Activated B cell treated with CpG ODN at 0.5 μM for 24 hours (primary cell): ENCODE results near the gene LEPR. TPM values are rescaled to one million over a fixed set of nuclear protein-coding genes. Genes with fewer than 3 reads are reported as not detected.

Experiments
- ATAC-seq: fragments of 200-7000 bp; cut with Tn5 transposase; one replicate; pipeline ENCODE4 v1.10.0; 2021; ENCODE audit warnings: low read depth, mild to moderate bottlenecking, moderate library complexity
- CTCF ChIA-PET: fragments of 350-600 bp; sonication (Branson Sonifier 250); formaldehyde crosslinking; loops from one replicate; lab custom pipeline; 2021; ENCODE audit warnings: antibody characterized with exemption; lab: Charles Lee
- POLR2A ChIA-PET: fragments of 350-600 bp; sonication (Branson Sonifier 250); formaldehyde crosslinking; loops from one replicate; lab custom pipeline; 2021; ENCODE audit warnings: antibody characterized with exemption; lab: Charles Lee
- DNase-seq: peaks from one replicate; pipeline ENCODE4 v3.0.0; 2022
- H3K27ac Mint-ChIP-seq: one replicate; pipeline ENCODE4 v1.8.0; 2020; ENCODE audit warnings: mixed read lengths
- H3K27me3 Mint-ChIP-seq: one replicate; pipeline ENCODE4 v1.8.0; 2021; ENCODE audit warnings: mixed read lengths
- H3K36me3 Mint-ChIP-seq: one replicate; pipeline ENCODE4 v1.8.0; 2021; ENCODE audit warnings: low read depth, mixed read lengths
- H3K4me1 Mint-ChIP-seq: one replicate; pipeline ENCODE4 v1.8.0; 2021; ENCODE audit warnings: mixed read lengths
- H3K4me3 Mint-ChIP-seq: one replicate; pipeline ENCODE4 v1.8.0; 2020; ENCODE audit warnings: mild to moderate bottlenecking, mixed read lengths
- H3K9me3 Mint-ChIP-seq: one replicate; pipeline ENCODE4 v1.8.0; 2020; ENCODE audit warnings: mixed read lengths
- CTCF ChIP-seq: fragments of 200-600 bp; IDR thresholded peaks from one replicate; pipeline ENCODE4 v1.8.0; 2022; ENCODE audit warnings: antibody characterized with exemption, mild to moderate bottlenecking
- intact Hi-C: fragments of 100-400 bp; cut with micrococcal nuclease; formaldehyde crosslinking; loops from one replicate; pipeline ENCODE4 v1.15.1; 2024
- total RNA-seq: library from RNA; stranded (reverse); gene quantifications from 2 replicates; pipeline ENCODE4 v1.2.3, GENCODE V29; 2022

Gene LEPR
- total RNA-seq, 1 donor from 2014 or later: 1.00 TPM

DNA sequence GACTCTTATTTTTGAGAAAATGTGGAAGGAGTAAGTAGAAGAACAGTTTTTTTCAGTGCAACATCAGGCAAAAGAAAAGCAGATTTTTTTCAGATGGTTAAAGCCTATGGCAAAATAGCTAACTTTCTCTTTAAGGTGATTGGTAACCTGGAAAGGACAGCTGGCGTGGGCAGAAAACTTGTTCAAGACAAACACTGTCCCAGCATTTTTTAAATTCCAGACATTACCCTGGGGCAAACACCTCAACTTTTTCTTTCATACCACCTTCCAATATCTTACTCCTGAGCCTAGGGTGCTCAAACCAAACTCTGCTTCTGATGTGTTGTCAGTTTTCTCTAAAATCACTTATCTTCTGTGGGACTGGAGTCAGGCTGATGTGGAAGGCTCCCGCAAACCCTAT is 2.7 kb upstream of the LEPR start:
- ATAC-seq: no peak
- no peak for TF ChIP-seq CTCF
- H3K4me3 Mint-ChIP-seq: no peak overlapping the region
- CTCF ChIA-PET: interaction anchor here (0.9 kb wide), 1 partner anchor 14 kb away, joined by 3 read pairs; no protein-coding TSS in a partner anchor
- H3K27me3 Mint-ChIP-seq: peaks cover 9% of the 10 kb centered on the region
- no peak for DNase-seq
- intact Hi-C loops: no loop called here
- no peak overlapping the region for H3K27ac Mint-ChIP-seq
- H3K36me3 Mint-ChIP-seq: peaks cover 3% of the 10 kb centered on the region
- H3K9me3 Mint-ChIP-seq: no peaks in the 10 kb centered on the region
- POLR2A ChIA-PET: no interaction called here
- peaks cover 11% of the 10 kb centered on the region for H3K4me1 Mint-ChIP-seq

- POLR2A ChIA-PET: interaction anchor here (0.6 to 2.0 kb wide), 3 partner anchors 8 to 1506 kb away, joined by 3 to 7 read pairs (median 4); partner anchors contain the start of genes DNAI4 and MIER1
- intact Hi-C loops: no loop called here
- Mint-ChIP-seq H3K9me3 (no peaks in the 10 kb centered on the region), H3K27me3 (peaks cover 9% of the 10 kb centered on the region), H3K4me3 (no peak overlapping the region), H3K27ac (no peak overlapping the region), H3K36me3 (peaks cover 3% of the 10 kb centered on the region), H3K4me1 (peaks cover 11% of the 10 kb centered on the region)
- no peak for ATAC-seq
- DNase-seq: no peak
- TF ChIP-seq CTCF: no peak
- CTCF ChIA-PET: no interaction called here
These were observed 1.8 kb upstream of the LEPR start for GRCh38 chr1:65418522-65419185.

- CTCF ChIA-PET: interaction anchor here (0.8 to 1.4 kb wide), 3 partner anchors 9 to 15 kb away, joined by 3 to 4 read pairs (median 3); no protein-coding TSS in a partner anchor
- peak; percentile 92 for ATAC-seq
These were observed 533 bp upstream of the LEPR start for GRCh38 chr1:65419681-65420589.

DNA sequence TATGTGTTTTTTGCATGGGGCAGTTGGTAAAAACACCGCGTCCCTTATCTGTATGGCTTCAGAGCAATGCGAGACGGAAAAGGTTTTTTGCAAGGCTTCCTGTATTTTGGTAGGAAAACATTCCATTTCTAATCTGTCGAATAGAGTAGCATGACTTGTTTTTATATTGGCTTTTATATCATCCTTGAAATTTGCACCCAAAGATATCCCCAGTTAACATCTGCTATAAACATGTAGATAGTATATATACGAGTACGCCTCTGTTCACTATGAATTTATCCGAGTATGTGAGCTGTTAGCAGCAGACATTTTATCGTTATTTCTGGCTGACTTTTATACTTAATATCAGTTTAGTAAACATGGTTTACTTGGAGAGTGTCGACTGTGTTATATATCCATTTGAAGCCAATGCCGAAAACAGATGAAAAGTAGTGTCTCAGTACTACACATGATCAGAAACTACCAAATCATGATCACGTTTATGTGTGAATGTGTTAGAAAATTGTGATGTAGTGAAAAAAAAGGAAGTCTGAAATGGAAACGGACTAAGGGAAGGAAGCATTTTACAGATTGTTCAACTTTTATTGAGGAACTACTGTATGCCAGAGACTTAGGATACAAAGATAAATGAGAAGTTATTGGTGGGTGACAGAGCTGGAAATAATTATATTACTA is 1.0 kb downstream of the LEPR start:
- H3K4me1 Mint-ChIP-seq: peaks cover 11% of the 10 kb centered on the region
- TF ChIP-seq CTCF: no peak
- no peak overlapping the region for H3K4me3 Mint-ChIP-seq
- ATAC-seq (no peak), DNase-seq (no peak)
- intact Hi-C loops: loop anchor here (2.0 to 10.0 kb wide), 8 partner anchors 533 to 1917 kb away; partner anchors contain the start of genes DNAI4, EFCAB7, ITGB3BP and MIER1
- no peaks in the 10 kb centered on the region for H3K9me3 Mint-ChIP-seq
- CTCF ChIA-PET: interaction anchor here (2.3 kb wide), 1 partner anchor 9 kb away, joined by 9 read pairs; no protein-coding TSS in a partner anchor
- H3K27ac Mint-ChIP-seq: no peak overlapping the region
- POLR2A ChIA-PET: no interaction called here
- peaks cover 15% of the 10 kb centered on the region for H3K36me3 Mint-ChIP-seq
- H3K27me3 Mint-ChIP-seq: peaks cover 4% of the 10 kb centered on the region

More at GRCh38 chr1:65419681-65420589, 533 bp upstream of the LEPR start:
- peak overlapping the region; percentile 91 for H3K27ac Mint-ChIP-seq
- peaks cover 9% of the 10 kb centered on the region for H3K27me3 Mint-ChIP-seq
- peak; percentile 94 for DNase-seq
- intact Hi-C loops: loop anchor here (1.0 to 10.0 kb wide), 12 partner anchors 166 to 1919 kb away; partner anchors contain the start of genes DNAI4, EFCAB7, ITGB3BP and JAK1
- no peaks in the 10 kb centered on the region for H3K9me3 Mint-ChIP-seq
- POLR2A ChIA-PET: interaction anchor here (0.5 to 2.0 kb wide), 7 partner anchors 10 to 1693 kb away, joined by 3 to 7 read pairs (median 4); partner anchors contain the start of genes DNAI4 and MIER1
- H3K4me1 Mint-ChIP-seq: peaks cover 11% of the 10 kb centered on the region
- no peak overlapping the region for H3K4me3 Mint-ChIP-seq
- TF ChIP-seq CTCF: no peak
- peaks cover 3% of the 10 kb centered on the region for H3K36me3 Mint-ChIP-seq
